GM21576 (cell line): ENCODE data around the gene APC2.
A peak's percentile ranks its signal among the peaks of the same experiment; 100 is the strongest.
"Not testable (repeated sequence)": the region's sequence is repeated elsewhere in the genome, so short reads cannot be mapped to it uniquely, and the experiment has no call there.

Source experiments
- ATAC-seq: cut with Tn5 transposase; IDR thresholded peaks from one replicate; pipeline ENCODE4 v1.9.1; 2021; ENCODE audit warnings: mild to moderate bottlenecking, moderate library complexity; ENCODE audit not compliant: unreplicated experiment

Gene APC2

GRCh38 chr19:1427221-1427920 lies 22.6 kb upstream of the APC2 start:
- ATAC-seq, result no peak

- ATAC-seq, result no peak
These were observed 21.1 kb upstream of the APC2 start for GRCh38 chr19:1428738-1429391.

- no peak for ATAC-seq
These were observed 20.2 kb upstream of the APC2 start for GRCh38 chr19:1429750-1430149.

- no peak for ATAC-seq
These were observed 19.7 kb upstream of the APC2 start for GRCh38 chr19:1430246-1430645.

GRCh38 chr19:1431759-1432506 lies 18.0 kb upstream of the APC2 start:
- no peak for ATAC-seq

GRCh38 chr19:1432507-1432887 lies 17.4 kb upstream of the APC2 start:
- ATAC-seq, result no peak

GRCh38 chr19:1433119-1434039 lies 16.5 kb upstream of the APC2 start:
- no peak for ATAC-seq

- no peak for ATAC-seq
These were observed 15.9 kb upstream of the APC2 start for GRCh38 chr19:1434040-1434366.

GRCh38 chr19:1434577-1435060 lies 15.3 kb upstream of the APC2 start:
- ATAC-seq, result no peak

- ATAC-seq, result no peak
These were observed 14.4 kb upstream of the APC2 start for GRCh38 chr19:1435378-1435989.

- ATAC-seq, result no peak
These were observed 12.3 kb upstream of the APC2 start for GRCh38 chr19:1437609-1438008.

GRCh38 chr19:1438035-1438932 lies 11.6 kb upstream of the APC2 start, which contains the start of gene RPS15:
Gene RPS15 (plus strand): TSS chr19:1438396. CDS start chr19:1438426, 30 bp downstream.
- ATAC-seq, result peak; percentile 67

- no peak for ATAC-seq
These were observed 11.0 kb upstream of the APC2 start for GRCh38 chr19:1438933-1439354.

- ATAC-seq, result not testable (repeated sequence)
These were observed 10.2 kb upstream of the APC2 start for GRCh38 chr19:1439525-1440417.

- no peak for ATAC-seq
These were observed 9.5 kb upstream of the APC2 start for GRCh38 chr19:1440418-1440801.

GRCh38 chr19:1441022-1441426 lies 8.9 kb upstream of the APC2 start:
- ATAC-seq, result no peak

- no peak for ATAC-seq
These were observed 8.1 kb upstream of the APC2 start for GRCh38 chr19:1441677-1442438.
